Fibroblast of lung (primary cell): Measurements from ENCODE around the gene ZDHHC16.

ENCODE experiments used
- EZH2 ChIP-seq: IDR thresholded peaks from 2 replicates; pipeline ENCODE4 v1.5.1; 2012; ENCODE audit warnings: low read length, control low read depth, mild to moderate bottlenecking; ENCODE audit errors: missing control alignments
- TF ChIP-seq, protein P1 (sequence below), 2 donors: IDR thresholded peaks in 1 of 2; conservative IDR thresholded peaks in 1 of 2; 1 replicate in 1 of 2; 2 replicates in 1 of 2; pipeline ENCODE4 v1.5.1; 2011 to 2012; ENCODE audit warnings: low read length in 2 of 2, control low read depth in 1 of 2, inconsistent platforms in 1 of 2, low read depth in 1 of 2, mild to moderate bottlenecking in 1 of 2

DNA sequence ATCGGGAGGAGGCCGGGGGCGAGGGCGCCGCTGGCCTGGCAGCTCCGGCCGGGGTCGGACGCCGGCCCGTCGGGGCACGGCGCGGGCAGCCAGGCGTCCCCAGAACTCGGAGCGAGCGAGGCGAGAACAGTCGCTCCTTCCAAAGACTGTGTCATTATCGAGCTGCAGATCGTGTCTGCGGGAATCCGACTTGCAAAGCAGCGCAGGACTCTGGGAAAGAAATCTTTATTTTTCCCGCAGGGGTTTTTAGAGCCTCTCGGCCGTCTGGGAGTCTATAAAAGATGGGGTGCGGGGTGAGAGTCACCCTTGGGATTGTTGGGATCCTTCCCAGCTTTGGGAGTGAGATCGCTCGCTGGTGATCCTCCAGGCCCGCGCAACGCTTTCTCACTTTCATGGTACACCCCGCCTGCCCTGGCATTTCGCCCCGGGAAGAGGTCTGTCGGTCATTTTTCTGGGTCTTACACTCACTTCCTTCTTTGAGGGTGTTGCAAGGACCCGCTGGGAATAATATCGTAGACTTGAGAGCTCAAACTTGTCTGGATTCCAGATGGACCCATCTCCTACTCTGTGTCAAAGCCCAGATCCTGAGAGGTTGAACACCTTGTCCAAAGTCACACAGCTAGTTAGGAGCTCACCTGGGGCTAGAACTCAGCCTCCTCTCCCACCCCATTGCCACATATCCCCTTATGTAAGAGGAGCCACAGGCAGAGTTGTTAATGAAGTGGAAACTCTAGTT is 53.8 kb downstream of the ZDHHC16 start:
- TF ChIP-seq, protein P1, sequence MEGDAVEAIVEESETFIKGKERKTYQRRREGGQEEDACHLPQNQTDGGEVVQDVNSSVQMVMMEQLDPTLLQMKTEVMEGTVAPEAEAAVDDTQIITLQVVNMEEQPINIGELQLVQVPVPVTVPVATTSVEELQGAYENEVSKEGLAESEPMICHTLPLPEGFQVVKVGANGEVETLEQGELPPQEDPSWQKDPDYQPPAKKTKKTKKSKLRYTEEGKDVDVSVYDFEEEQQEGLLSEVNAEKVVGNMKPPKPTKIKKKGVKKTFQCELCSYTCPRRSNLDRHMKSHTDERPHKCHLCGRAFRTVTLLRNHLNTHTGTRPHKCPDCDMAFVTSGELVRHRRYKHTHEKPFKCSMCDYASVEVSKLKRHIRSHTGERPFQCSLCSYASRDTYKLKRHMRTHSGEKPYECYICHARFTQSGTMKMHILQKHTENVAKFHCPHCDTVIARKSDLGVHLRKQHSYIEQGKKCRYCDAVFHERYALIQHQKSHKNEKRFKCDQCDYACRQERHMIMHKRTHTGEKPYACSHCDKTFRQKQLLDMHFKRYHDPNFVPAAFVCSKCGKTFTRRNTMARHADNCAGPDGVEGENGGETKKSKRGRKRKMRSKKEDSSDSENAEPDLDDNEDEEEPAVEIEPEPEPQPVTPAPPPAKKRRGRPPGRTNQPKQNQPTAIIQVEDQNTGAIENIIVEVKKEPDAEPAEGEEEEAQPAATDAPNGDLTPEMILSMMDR (conservative IDR thresholded peaks at IDR 0.05 in 1 of 2, IDR thresholded peaks at IDR 0.05 in 1 of 2; ENCODE audit: low read depth in 1 of 2, low read length in 2 of 2) = no peak
- no peak for TF ChIP-seq EZH2
